ENCODE measurements around the gene GOLIM4.
"Not testable (repeated sequence)": the region's sequence is repeated elsewhere in the genome, so short reads cannot be mapped to it uniquely, and the experiment has no call there.

The GOLIM4 gene, protein sequence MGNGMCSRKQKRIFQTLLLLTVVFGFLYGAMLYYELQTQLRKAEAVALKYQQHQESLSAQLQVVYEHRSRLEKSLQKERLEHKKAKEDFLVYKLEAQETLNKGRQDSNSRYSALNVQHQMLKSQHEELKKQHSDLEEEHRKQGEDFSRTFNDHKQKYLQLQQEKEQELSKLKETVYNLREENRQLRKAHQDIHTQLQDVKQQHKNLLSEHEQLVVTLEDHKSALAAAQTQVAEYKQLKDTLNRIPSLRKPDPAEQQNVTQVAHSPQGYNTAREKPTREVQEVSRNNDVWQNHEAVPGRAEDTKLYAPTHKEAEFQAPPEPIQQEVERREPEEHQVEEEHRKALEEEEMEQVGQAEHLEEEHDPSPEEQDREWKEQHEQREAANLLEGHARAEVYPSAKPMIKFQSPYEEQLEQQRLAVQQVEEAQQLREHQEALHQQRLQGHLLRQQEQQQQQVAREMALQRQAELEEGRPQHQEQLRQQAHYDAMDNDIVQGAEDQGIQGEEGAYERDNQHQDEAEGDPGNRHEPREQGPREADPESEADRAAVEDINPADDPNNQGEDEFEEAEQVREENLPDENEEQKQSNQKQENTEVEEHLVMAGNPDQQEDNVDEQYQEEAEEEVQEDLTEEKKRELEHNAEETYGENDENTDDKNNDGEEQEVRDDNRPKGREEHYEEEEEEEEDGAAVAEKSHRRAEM

DNA sequence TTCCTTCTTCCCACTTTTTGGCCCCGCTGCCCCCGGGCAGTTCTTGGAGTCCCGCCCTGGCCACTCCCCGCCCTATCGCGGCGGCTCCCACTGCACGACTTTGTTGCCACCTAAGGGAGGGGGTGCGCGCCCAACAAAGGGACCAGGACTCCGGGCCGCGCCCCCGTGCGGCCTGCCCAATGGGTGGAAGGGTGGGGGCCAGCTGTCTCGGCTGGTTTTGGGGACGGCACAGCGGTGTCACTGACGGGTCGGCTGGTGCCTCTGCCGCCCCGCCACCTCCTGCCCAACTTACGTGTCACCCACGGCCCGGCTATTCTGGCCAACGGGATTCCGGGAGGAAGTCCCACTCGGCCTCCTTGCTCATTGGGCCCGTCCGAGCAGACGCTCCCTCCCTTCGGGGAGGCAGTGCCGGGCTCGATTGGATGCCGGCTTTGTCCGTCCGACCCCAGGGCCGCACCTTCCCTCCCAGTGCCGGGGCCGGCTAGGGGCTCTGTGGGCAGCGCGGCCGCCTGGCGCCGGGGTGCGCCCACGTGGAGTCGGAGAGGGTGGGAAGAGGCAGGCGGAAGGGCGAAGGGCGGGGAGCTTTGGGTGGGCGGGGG, at the start of gene GOLIM4:
Gene GOLIM4 (minus strand): TSS at position 314 of the 599 bp plus-strand sequence. CDS start 639 bp downstream, outside the sequence.
- peak; percentile 83 for DNase-seq

DNA sequence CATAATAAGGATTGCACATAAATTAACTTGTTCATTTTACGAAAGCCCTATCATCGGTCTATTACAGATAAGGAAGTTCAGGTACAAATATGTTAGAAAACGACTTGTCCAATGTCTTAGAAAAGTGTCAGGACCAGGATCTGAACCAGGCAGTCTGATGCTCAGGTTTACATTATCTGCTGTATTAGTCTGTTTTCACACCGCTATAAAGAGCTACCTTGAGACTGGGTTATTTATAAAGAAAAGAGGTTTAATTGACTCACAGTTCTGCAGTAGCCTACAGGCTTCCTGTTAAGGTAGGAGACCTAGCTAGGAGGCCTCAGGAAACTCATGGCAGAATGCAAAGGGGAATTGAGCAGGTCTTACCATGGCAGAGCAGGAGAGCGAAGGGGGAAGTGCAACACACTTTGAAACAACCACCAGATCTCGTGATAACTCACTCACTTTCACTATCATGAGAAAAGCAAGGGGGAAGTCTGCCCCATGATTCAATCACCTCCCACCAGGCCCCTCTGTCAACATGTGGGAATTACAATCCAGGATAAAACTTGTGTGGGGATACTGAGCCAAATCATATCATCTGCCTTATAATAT, 45.8 kb upstream of the GOLIM4 start:
- DNase-seq: no peak

DNA sequence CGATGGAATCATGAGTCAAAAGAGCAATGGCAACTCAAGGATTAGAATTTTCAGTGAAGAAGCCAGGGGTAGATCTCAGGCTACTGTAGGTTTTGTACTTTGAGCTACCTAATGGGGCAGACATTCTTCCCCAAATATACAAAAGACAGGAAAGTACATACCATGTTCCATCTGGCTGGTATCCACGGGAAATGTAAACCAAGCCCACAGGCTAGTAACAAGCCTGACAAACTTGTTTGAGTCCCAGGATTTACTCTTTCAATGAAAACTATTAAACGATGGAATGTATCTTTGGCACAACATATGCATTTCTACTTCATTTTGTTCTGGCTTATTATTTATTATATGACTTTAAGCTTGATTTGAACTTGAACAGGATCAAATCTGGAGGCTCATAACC, 44.2 kb upstream of the GOLIM4 start:
- no peak for DNase-seq

DNA sequence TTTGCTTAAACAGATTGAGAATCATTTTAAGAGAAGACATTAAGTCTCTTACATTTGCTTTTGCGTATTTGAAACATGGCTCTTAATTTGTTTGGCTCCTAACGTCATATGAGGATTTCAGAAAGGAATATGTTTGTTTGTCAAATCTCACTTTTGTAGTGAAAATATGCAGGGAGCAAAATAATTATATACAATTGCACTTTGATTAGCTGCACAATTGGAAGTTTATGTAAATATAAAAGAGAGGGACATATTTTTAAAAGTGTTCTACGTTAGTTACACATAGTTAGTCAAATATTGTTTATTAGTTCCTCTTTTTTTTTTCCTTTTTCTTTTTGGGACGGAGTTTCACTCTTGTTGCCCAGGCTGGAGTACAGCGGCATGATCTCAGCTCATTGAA, 42.7 kb upstream of the GOLIM4 start:
- no peak for DNase-seq

DNA sequence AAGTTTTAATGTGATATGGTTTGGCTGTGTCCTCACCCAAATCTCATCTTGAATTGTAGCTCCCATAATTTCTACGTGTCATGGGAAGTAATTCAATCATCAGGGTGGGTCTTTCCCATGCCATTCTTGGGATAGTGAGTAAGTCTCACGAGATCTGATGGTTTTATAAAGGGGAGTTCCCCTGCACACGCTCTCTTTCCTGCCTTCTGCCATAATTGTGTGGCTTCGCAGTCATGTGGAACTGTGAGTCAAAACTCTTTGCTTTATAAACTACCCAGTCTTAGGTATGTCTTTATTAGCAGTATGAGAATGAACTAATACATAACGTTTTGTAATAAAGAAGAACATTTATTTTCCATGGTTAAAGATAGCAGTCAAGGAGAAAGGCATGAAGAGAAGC, 39.2 kb upstream of the GOLIM4 start:
- no peak for DNase-seq

DNA sequence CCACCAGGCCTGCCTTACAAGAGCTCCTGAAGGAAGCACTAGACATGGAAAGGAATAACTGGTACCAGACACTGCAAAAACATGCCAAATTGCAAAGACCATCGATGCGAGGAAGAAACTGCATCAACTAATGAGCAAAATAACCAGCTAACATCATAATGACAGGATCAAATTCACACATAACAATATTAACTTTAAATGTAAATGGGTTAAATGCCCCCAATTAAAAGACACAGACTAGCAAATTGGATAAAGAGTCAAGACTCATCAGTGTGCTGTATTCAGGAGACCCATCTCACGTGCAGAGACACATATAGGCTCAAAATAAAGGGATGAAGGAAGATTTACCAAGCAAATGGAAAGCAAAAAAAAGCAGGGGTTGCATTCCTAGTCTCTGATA, 34.5 kb upstream of the GOLIM4 start:
- DNase-seq: not testable (repeated sequence)

DNA sequence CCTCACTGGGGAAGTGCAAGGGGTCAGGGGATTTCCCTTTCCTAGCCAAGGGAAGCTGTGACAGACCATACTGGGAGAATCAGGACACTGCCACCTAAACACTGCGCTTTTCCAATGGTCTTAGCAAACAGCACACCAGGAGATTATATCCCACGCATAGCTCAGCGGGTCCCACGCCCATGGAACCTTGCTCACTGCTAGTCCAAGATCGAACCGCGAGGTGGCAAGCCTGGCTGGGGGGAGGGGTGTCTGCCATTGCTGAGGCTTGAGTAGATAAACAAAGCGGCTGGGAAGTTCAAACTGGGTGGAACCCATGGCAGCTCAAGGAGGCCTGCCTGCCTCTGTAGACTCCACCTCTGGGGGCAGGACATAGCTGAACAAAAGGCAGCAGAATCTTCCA, 32.7 kb upstream of the GOLIM4 start:
- not testable (repeated sequence) for DNase-seq

DNA sequence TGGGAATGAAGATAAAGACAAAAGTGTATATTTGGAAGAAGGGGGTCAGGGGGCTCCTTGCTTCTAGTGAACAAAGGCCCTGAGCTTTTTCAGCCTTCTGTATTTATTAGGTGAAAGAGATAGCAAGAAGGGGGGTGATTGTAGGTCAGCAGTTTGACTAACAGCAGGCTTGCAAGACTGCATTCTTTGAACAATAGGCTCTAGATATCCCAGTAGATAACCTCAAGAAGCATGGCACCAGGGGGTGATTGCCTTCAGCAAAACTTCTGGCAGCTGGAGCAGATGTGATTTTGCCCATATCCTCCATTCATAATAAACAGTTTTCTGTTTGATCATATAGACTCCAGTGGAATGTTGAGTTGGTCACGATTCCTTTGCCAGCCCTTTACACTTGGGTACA, 31.7 kb upstream of the GOLIM4 start:
- no peak for DNase-seq

DNA sequence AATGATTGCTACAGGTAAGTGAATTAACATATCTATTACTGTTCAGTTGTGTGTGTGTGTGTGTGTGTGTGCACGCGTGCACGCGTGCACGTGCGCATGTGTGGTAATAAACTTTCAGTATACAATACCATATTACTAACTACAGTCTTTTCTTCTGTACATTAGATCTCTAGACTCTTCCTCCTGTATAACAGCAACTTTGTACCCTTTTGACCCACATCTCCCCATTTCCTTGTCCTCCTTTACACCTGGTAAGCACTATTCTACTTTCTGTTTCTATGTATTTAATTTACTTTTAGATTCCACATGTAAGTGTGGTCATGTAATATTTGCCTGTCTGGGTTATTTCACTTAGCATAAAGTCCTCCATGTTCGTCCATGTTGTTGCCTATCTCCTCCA, 29.1 kb upstream of the GOLIM4 start:
- no peak for DNase-seq

DNA sequence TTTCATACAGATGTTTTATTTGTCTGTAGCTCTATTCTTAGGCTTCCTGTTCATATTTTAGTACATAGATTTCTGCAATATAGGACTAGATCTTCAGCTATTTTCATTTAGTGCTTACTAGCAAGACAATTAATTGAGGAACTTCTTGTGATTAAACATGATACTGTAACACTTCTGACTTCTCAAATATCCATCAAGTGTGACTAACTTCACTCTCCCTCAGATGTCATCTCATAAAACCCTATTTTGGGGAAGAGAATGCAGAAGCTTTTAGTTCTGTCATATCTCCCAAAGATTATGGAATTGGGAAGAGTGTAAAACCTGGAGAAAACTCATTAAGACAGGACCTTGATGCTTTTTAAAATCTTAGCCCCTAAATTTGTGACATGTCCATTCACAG, 28.6 kb upstream of the GOLIM4 start:
- DNase-seq: no peak

DNA sequence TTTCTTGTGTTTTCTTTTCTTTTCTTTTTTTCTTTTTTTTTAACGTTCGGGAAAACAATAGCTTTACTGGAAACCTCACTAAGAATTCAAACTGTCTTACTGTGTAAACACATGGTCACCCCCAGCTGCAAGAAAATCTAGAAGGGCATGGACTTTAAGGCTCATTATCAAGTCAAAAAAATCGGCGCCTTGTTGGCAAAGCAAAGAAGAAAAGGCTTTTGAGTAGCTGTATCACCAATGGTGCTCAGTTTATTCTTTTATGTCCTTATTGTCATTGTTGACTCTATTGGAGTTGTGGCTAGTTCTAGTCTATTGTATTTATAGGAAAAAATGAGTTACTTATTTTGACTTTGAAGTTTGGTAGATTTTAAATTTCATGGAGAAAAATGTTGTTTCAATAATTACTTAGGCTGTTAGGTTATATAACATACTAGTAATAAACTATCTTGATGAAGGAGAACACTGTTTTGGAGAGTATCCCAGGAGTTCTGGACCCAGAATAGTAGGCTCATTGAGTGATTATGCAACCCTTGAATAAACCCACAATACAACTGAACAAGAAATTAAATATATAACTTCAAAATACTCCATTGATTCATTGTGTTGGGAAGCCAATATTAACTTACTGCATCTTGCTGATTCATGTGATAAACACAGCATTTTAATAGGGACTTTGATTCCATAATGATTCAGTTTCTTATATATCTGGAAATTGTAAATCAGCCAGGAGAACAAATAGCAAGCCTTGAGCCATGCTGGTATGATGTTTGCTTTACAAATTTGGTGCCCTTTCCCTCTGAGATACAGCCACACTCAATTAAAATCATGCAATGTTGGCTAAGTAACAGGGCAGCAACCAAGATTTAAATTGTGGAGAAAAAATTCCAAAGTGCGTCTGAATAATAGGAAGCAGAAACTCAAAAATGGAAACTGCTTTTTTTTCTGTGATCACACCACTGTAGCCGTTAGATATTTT, 27.8 kb upstream of the GOLIM4 start:
- no peak for DNase-seq

DNA sequence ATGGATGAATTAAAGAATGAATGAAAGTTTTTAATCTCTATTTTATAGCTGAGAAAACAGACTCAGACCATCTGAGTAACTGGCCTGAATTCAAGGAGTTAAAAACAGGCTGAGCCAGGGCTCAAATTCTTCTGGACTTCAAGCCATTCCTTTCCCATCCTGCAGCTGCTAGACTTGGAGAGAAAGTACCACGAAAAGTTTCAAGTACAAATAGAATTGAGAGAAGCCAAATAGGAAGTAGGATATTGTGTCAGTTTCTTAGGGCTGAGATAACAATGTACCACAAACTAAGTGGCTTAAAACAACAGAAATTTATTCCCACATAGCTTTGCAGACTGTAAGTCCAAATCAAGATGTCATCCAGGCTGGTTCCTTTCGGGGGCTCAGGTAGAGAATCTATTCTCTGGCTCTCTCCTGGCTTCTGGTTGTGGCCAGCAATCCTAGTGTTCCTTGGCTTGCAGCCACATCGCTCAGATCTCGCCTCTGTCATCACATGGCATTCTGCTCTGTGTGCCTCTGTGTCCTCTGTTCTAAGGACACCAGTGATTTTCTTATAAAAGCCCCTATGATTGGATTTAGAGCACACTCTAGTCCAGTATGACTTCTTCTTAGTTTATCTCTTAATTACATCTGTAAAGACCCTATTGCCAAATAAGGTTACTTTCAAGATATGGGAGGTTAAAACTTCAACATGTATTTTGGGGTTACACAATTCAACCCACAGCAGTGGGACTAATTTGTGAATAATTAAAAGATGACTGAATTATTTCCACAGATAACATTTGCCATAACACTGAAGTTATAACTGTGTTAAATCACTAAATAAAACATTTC, 25.7 kb upstream of the GOLIM4 start:
- DNase-seq: no peak

DNA sequence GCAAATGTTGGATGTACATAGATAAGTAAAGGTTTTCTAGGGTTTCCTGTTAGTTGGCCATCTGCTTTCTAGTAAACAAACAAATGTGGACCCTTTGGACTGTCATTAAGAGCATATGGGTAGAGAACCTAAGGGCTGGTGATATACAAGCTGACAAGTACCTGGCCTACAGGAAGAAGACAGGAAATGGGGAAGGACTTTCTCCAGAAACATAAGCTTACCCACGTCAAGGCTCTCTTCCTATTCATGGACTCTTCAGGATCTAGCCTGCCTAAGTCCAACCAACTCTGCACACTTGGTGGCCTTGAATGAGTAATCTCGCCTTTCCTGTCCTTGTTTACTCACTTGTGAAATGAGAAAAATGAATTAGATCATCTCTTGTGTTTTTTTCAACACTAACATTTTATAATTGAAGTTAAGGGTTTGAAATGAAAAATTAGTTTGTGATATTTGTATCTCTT, 22.2 kb upstream of the GOLIM4 start:
- no peak for DNase-seq

DNA sequence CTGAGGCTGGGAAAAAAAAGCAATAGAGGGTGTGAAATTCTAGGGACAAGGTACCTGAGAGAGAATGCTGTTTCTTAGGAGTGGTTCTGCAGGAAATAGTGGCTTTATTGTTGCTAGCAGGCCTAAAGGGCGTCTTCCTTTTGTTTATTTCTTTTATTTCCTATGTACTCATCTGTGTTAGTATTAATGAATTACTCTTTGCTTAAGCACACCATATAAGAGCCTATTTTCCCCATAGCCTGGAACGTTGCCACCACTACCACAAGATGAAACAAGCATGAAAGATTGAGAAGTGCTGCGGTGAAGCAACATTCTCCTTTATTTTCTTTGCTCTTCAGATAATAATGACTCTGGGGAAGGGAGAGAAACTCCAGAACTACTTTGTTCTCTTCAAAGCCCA, 21.3 kb upstream of the GOLIM4 start:
- no peak for DNase-seq

DNA sequence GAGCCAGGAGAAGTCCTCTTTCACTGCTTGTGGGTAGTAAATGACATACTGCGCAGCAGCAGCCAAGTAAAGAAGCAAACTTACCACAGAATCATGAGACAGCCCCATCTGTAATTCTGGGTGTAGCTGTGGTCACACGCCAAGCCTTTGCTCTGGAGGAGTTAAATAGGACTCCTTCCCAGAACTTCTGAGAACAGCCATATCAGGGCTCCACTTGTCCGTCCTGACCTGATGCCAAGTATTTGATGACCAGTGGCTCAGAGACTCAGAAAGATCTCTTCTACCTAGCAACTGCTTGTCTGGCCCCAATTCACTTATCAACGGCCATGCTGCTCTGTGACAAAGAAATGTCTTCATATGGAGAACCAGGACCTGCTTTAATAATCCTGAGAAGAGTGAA, 20.6 kb upstream of the GOLIM4 start:
- DNase-seq: no peak

DNA sequence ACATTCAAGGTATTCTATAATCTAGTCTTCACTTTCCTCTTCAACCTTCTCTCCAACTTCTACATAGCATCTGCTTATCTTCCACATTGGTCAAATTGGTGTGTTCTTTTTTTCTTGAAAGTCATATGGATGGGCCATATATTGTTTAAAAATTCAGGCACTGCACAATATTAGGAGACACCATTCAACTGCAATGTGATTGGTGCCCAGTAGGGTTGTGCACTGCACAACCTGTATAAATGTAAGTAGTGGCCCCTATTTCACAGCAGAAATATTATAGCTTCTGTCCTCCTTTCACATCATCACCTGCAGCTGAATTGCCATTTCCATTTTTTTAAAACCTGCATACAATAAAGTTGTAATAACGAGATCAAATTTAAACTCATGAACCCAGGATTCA, 18.1 kb upstream of the GOLIM4 start:
- DNase-seq: no peak

DNA sequence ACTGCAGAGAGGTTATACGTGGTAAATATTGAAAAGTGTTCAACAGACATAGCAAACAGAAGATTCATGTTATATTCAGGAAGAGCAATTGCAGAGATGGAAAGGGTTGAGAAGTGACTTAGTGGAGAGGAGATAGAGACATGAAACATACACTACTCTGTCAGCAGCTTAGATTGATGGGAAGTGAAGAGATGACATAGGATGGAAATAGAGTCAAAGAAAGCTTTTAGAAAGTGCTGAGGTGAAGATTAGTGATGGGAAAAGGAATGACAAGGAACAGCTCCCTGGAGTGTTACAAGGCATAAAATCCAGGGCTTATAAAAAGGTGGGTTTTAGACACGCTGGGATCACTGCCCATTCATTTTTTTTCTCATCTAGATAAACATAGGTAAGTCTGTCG, 17.2 kb upstream of the GOLIM4 start:
- no peak for DNase-seq

DNA sequence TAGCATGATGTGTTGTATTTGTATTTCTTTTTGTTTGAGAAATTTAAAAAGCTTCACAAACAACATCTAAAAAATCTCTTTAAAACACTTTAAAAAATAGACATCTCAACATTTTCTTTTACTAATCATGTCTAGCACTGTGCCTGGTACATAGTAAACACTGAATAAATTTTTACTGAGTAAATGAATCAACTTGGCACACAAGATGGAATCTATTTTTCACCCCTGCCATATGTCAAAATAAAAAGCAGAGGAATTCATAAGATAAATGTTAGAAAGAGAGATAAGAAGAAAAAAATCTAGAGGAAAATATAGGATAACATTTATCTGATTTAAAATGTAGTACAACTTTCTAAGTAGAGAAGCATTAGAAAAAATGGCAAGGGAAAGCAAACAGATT, 8.6 kb upstream of the GOLIM4 start:
- DNase-seq: no peak

DNA sequence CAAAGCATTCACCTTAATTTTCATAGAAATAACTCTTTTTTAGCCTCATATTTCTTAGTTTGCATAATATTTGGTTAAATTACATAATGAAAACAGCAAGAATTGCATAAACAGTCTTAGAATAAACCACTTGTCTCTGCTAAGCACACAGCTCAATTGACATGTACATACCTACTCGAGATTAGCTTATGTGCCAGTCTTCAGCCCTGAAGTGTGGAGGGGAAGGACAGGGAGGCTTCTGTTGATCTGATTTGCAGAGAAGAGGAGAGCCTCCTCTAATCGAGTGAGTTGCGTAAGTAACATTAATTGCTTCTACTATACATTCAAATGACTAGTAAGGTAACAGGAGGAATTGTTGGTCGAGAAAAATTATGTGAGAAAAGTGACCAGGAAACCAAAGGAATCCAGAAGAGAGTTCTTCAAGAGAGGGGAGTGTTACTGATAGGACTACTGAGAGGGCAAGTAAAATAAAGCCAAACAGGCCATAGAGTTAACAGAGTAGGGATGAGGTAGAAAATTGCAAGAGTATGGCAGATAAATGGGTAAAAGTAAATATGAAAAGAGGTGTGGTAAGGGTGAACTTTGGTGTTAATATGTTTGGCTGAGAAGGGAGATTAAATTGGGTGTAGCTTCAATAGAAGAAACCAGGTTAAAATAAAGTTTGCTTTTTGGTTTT, 7.1 kb upstream of the GOLIM4 start:
- DNase-seq: no peak

DNA sequence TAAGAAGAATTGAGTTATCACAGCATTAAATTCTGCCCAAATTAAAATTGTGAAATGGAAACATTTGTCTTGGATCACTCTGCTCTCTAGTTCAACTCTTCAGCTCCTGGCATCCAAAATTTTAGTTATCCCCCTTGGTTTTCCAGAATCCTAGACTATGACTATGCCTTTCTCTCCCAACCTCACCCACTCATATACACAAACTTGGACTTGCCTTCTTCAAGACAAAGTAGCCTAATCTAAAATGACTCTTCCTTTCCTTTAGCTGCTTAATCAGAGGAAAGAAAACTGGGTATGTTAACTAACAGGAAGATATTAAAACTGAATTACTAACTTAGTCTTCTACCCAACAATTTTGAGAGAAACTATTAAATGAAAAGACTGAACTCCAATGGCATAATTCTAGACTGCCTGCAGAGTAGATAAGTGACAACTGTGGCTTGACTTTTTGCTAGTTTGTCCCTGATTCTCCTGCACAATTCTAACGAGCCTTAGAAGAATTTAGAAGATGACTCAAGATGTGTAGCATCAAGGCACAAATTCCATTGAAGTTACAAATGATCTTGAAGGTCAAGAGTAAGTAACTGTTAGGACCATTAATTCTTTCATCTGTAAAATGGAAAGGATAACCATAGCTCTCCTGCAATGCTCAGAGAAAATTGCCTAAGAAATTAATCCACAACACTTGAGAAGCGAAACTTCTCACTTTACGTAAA, 5.2 kb upstream of the GOLIM4 start:
- DNase-seq: no peak

All from NCI-H1694 (cell line).